Measurements from ENCODE around the gene COL4A3. TPM values are rescaled to one million over a fixed set of nuclear protein-coding genes. Genes with fewer than 3 reads are reported as not detected.

The COL4A3 gene
- total and polyA plus RNA-seq, 12 donors = 0.22 to 53.6 (median 19.6) TPM

GRCh38 chr2:227293531-227293930 is 129.1 kb downstream of the COL4A3 start:
- 81 to 89% (median 85%) methylated on average over 4 of the region's 4 CpGs for WGBS, 4 donors
- H3K4me1 ChIP-seq (replicated peaks in 1 of 2) = no peaks in the 10 kb centered on the region
- H3K36me3 ChIP-seq (replicated peaks in 1 of 2) = peaks cover 0 to 6% of the 10 kb centered on the region in 2 donors

GRCh38 chr2:227295806-227296205 is 131.4 kb downstream of the COL4A3 start:
- WGBS, 4 donors = 90 to 93% (median 91%) methylated on average over 4 of the region's 4 CpGs
- intact Hi-C loops (cut with DNase I) = no loop called here
- no peak for TF ChIP-seq CTCF (IDR thresholded peaks at IDR 0.05)
- TF ChIP-seq POLR2A (IDR thresholded peaks at IDR 0.05) = no peak
- no peak for DNase-seq
- H3K36me3 ChIP-seq (replicated peaks in 1 of 2) = peaks cover 0 to 13% of the 10 kb centered on the region in 2 donors
- no peaks in the 10 kb centered on the region for H3K4me1 ChIP-seq (replicated peaks in 1 of 2)
- no peak overlapping the region for H3K27ac ChIP-seq
- H3K9me3 ChIP-seq (replicated peaks in 1 of 3) = no peaks in the 10 kb centered on the region
- no peak overlapping the region for H3K4me3 ChIP-seq
- H3K27me3 ChIP-seq = no peaks in the 10 kb centered on the region

More at GRCh38 chr2:227293531-227293930, 129.1 kb downstream of the COL4A3 start:
- intact Hi-C loops (cut with DNase I) = no loop called here
- Histone ChIP-seq H3K4me3 (no peak overlapping the region), H3K27me3 (no peaks in the 10 kb centered on the region), H3K27ac (no peak overlapping the region), H3K9me3 (replicated peaks in 1 of 3) (no peaks in the 10 kb centered on the region)
- TF ChIP-seq CTCF (IDR thresholded peaks at IDR 0.05) (no peak), POLR2A (IDR thresholded peaks at IDR 0.05) (no peak)
- no peak for DNase-seq

- Histone ChIP-seq H3K4me3 (no peak overlapping the region), H3K27me3 (no peaks in the 10 kb centered on the region), H3K27ac (no peak overlapping the region), H3K36me3 (replicated peaks in 1 of 2) (peaks cover 0 to 13% of the 10 kb centered on the region in 2 donors), H3K9me3 (replicated peaks in 1 of 3) (no peaks in the 10 kb centered on the region), H3K4me1 (replicated peaks in 1 of 2) (no peaks in the 10 kb centered on the region)
- intact Hi-C loops (cut with DNase I) = no loop called here
- DNase-seq = no peak
- 77 to 80% (median 79%) methylated on average over 3 of the region's 3 CpGs for WGBS, 4 donors
- TF ChIP-seq CTCF (IDR thresholded peaks at IDR 0.05) (no peak), POLR2A (IDR thresholded peaks at IDR 0.05) (no peak)
Observed at GRCh38 chr2:227296671-227297405, 132.4 kb downstream of the COL4A3 start.

GRCh38 chr2:227301523-227301922 is 137.1 kb downstream of the COL4A3 start:
- intact Hi-C loops (cut with DNase I) = no loop called here
- WGBS, 4 donors = 57 to 82% (median 68%) methylated on average over 1 of the region's 1 CpG

More at GRCh38 chr2:227301523-227301922, 137.1 kb downstream of the COL4A3 start:
- DNase-seq = no peak
- TF ChIP-seq POLR2A (IDR thresholded peaks at IDR 0.05) = no peak
- no peak for TF ChIP-seq CTCF (IDR thresholded peaks at IDR 0.05)
- H3K27ac ChIP-seq = no peak overlapping the region
- H3K9me3 ChIP-seq (replicated peaks in 1 of 3) = no peaks in the 10 kb centered on the region
- H3K4me1 ChIP-seq (replicated peaks in 1 of 2) = no peaks in the 10 kb centered on the region
- no peaks in the 10 kb centered on the region for H3K27me3 ChIP-seq
- no peak overlapping the region for H3K4me3 ChIP-seq
- peaks cover 5 to 7% of the 10 kb centered on the region in 2 donors for H3K36me3 ChIP-seq (replicated peaks in 1 of 2)

All from adrenal gland (tissue), 12 donors.